ENCODE results near the gene DNMT1. TPM values are rescaled to one million over a fixed set of nuclear protein-coding genes. Genes with fewer than 3 reads are reported as not detected.
"Not testable (repeated sequence)": the region's sequence is repeated elsewhere in the genome, so short reads cannot be mapped to it uniquely, and the experiment has no call there.

The DNMT1 gene
- polyA plus RNA-seq, 2 donors = 32.1 to 42.6 TPM

DNA sequence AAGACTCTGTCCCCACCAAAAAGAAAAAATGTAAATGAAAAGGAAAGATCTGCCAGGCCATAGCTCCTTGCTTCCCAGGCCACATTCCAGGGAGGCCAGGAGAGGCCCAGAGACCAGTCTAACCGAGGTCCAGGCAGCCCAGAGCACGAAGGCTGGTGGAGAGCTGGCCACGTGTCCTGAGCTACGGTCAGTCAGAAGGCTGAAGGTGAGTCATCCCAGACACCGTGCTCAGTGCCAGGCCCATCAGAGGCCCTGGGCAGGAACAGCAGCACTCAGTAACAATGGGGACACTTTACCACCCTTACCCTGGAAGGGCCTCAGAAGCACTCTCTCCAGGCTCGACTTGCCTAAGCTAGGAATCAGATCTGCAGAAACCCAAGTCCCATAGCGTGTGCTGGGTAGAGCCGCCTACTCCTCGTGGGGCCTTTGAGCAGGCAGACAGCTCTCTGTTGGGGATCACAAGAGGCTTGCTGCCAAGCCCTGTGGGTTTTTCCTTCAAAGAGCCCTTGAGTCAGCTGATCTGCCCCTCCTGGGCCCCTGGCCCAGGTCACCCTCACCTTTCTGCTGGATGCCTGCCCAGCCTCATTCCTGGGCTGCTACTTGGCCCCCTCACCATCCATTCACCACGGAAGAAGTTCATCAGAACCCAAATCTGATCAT is 11.6 kb upstream of the DNMT1 start:
- Histone ChIP-seq H3K9me3 (ENCODE audit: control insufficient read depth in 2 of 2, insufficient read depth in 1 of 2, low read depth in 1 of 2, low read length in 1 of 2) (no peaks in the 10 kb centered on the region), H3K4me1 (ENCODE audit: control insufficient read depth in 2 of 2, insufficient read depth in 2 of 2, low read length in 1 of 2) (no peaks in the 10 kb centered on the region), H3K36me3 (ENCODE audit: control insufficient read depth in 2 of 2, insufficient read depth in 2 of 2, low read length in 1 of 2) (no peaks in the 10 kb centered on the region), H3K27me3 (ENCODE audit: control insufficient read depth in 1 of 2, insufficient read depth in 2 of 2, low read length in 2 of 2) (no peaks in the 10 kb centered on the region), H3K27ac (ENCODE audit: low read depth in 2 of 2, low read length in 1 of 2) (no peak overlapping the region), H3K4me3 (ENCODE audit: low read depth in 1 of 2, low read length in 2 of 2) (no peak overlapping the region)
- 74 to 80% methylated on average over 10 of the region's 10 CpGs for WGBS, 2 donors

DNA sequence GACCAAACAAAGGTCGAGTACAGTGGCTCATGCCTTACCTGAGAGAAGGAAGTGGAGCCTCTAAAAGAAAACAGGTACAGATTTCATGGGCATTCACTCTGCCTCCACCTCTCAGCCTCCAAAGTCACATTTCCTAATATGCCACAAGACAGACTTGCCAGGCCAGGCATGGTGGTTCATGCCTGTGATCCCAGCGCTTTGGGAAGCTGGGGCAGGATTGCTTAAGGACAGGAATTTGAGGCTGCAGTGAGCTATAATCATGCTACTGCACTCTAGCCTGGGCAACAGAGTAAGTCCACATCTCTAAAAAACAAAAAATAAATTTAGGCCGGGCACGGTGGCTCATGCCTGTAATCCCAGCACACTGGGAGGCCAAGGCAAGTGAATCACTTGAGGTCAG is 10.9 kb upstream of the DNMT1 start:
- no peak overlapping the region for H3K4me3 ChIP-seq (ENCODE audit: low read depth in 1 of 2, low read length in 2 of 2)
- no peaks in the 10 kb centered on the region for H3K4me1 ChIP-seq (ENCODE audit: control insufficient read depth in 2 of 2, insufficient read depth in 2 of 2, low read length in 1 of 2)
- H3K9me3 ChIP-seq (ENCODE audit: control insufficient read depth in 2 of 2, insufficient read depth in 1 of 2, low read depth in 1 of 2, low read length in 1 of 2) = no peaks in the 10 kb centered on the region
- 91 to 96% methylated on average over 4 of the region's 4 CpGs for WGBS, 2 donors
- no peak overlapping the region for H3K27ac ChIP-seq (ENCODE audit: low read depth in 2 of 2, low read length in 1 of 2)
- H3K36me3 ChIP-seq (ENCODE audit: control insufficient read depth in 2 of 2, insufficient read depth in 2 of 2, low read length in 1 of 2) = no peaks in the 10 kb centered on the region
- H3K27me3 ChIP-seq (ENCODE audit: control insufficient read depth in 1 of 2, insufficient read depth in 2 of 2, low read length in 2 of 2) = no peaks in the 10 kb centered on the region

DNA sequence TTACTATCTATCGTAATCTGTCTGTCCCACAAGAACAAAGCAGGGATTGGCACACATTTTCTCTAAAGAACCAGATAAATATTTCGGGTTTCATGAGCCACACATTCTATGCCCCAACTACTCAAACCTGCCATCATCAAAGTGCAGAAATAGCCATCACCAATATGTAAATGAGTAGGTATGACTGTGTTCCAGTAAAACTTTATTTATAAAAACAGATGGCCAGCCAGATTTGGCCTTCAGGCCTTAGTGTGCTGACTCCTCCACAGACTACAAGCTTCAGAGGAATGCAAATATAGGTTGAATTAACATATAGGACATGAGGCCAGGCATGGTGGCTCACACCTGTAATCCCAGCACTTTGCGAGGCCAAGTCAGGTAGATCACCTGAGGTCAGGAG is 8.9 kb upstream of the DNMT1 start:
- H3K4me1 ChIP-seq (ENCODE audit: control insufficient read depth in 2 of 2, insufficient read depth in 2 of 2, low read length in 1 of 2) = no peaks in the 10 kb centered on the region
- WGBS, 2 donors = 94 to 97% methylated on average over 3 of the region's 3 CpGs
- H3K27me3 ChIP-seq (ENCODE audit: control insufficient read depth in 1 of 2, insufficient read depth in 2 of 2, low read length in 2 of 2) = no peaks in the 10 kb centered on the region
- no peak overlapping the region for H3K27ac ChIP-seq (ENCODE audit: low read depth in 2 of 2, low read length in 1 of 2)
- no peak overlapping the region for H3K4me3 ChIP-seq (ENCODE audit: low read depth in 1 of 2, low read length in 2 of 2)
- no peaks in the 10 kb centered on the region for H3K36me3 ChIP-seq (ENCODE audit: control insufficient read depth in 2 of 2, insufficient read depth in 2 of 2, low read length in 1 of 2)
- no peaks in the 10 kb centered on the region for H3K9me3 ChIP-seq (ENCODE audit: control insufficient read depth in 2 of 2, insufficient read depth in 1 of 2, low read depth in 1 of 2, low read length in 1 of 2)

DNA sequence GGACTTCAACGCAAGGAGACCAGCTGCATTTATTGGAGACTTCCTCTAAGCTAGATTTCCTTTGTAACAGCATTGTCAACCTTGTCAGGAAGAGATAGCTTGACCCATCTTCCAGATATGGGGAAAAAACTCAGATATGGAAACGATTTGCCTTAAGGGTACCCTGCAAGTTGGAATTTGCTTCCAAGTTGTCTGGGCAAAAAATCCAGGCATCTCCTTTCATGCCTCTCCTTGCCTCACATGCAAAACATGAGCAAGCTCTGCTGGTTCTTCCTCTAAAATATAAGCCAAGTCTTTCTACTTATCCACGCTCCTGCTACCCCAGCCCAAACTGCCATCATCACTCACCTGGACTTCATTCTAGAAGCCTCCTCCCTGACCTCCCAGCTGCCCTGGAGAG is 6.4 kb upstream of the DNMT1 start:
- H3K27me3 ChIP-seq (ENCODE audit: control insufficient read depth in 1 of 2, insufficient read depth in 2 of 2, low read length in 2 of 2) = no peaks in the 10 kb centered on the region

DNA sequence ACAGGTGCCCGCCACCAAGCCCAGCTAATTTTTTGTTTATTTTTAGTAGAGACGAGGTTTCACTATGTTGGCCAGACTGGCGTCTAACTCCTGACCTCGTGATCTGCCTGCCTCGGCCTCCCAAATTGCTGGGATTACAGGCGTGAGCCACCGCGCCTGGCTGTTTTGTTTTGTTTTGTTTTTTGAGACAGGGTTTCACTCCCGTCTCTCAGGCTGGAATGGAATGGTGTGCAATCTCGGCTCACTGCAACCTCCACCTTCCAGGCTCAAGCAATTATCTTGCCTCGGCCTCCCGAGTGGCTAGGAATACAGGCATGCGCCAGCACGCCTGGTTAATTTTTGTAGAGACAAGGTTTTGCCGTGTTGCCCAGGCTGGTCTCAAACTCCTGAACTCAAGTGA is 5.3 kb upstream of the DNMT1 start:
- not testable (repeated sequence) for H3K9me3 ChIP-seq (ENCODE audit: control insufficient read depth in 2 of 2, insufficient read depth in 1 of 2, low read depth in 1 of 2, low read length in 1 of 2); H3K27ac ChIP-seq (ENCODE audit: low read depth in 2 of 2, low read length in 1 of 2); H3K4me1 ChIP-seq (ENCODE audit: control insufficient read depth in 2 of 2, insufficient read depth in 2 of 2, low read length in 1 of 2); H3K27me3 ChIP-seq (ENCODE audit: control insufficient read depth in 1 of 2, insufficient read depth in 2 of 2, low read length in 2 of 2); H3K4me3 ChIP-seq (ENCODE audit: low read depth in 1 of 2, low read length in 2 of 2); H3K36me3 ChIP-seq (ENCODE audit: control insufficient read depth in 2 of 2, insufficient read depth in 2 of 2, low read length in 1 of 2)
- WGBS, 2 donors = 81 to 82% methylated on average over 15 of the region's 15 CpGs

More for the DNA sequence above, 6.4 kb upstream of the DNMT1 start:
- H3K36me3 ChIP-seq (ENCODE audit: control insufficient read depth in 2 of 2, insufficient read depth in 2 of 2, low read length in 1 of 2) = no peaks in the 10 kb centered on the region
- H3K4me1 ChIP-seq (ENCODE audit: control insufficient read depth in 2 of 2, insufficient read depth in 2 of 2, low read length in 1 of 2) = no peaks in the 10 kb centered on the region
- H3K9me3 ChIP-seq (ENCODE audit: control insufficient read depth in 2 of 2, insufficient read depth in 1 of 2, low read depth in 1 of 2, low read length in 1 of 2) = no peaks in the 10 kb centered on the region
- WGBS, 2 donors = 49 to 59% methylated on average over 3 of the region's 3 CpGs
- H3K4me3 ChIP-seq (ENCODE audit: low read depth in 1 of 2, low read length in 2 of 2) = no peak overlapping the region
- H3K27ac ChIP-seq (ENCODE audit: low read depth in 2 of 2, low read length in 1 of 2) = no peak overlapping the region

DNA sequence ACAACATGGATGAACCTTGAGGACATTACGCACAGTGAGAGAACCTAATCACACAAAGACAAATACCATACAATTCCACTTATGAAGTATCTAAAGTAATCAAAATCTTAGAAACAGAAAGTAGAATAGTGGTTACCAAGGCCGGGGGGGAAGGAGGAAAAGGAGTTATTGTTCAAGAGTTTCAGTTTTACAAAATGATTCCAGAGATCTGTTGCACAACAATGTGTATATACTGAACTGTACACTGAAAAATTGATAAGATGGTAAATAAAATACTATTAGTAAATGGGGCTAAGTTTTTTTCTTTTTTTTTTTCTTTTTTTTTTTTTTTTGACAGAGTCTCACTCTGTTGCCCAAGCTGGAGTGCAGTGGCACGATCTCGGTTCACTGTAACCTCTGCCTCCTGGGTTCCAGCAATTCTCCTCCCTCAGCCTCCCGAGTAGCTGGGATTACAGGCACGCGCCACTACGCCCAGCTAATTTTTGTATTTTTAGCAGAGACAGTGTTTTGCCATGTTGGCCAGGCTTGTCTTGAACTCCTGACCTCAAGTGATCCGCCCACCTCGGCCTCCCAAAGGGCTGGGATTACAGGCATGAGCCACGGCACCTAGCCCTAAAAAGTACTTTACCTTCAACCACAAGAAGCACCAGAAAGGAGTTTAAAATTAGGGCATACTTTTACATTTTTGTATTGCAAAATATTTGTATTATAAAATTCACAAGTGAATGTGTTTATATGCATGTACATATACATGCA is 4.3 kb upstream of the DNMT1 start:
- not testable (repeated sequence) for H3K36me3 ChIP-seq (ENCODE audit: control insufficient read depth in 2 of 2, insufficient read depth in 2 of 2, low read length in 1 of 2); H3K9me3 ChIP-seq (ENCODE audit: control insufficient read depth in 2 of 2, insufficient read depth in 1 of 2, low read depth in 1 of 2, low read length in 1 of 2); H3K27ac ChIP-seq (ENCODE audit: low read depth in 2 of 2, low read length in 1 of 2); H3K27me3 ChIP-seq (ENCODE audit: control insufficient read depth in 1 of 2, insufficient read depth in 2 of 2, low read length in 2 of 2); H3K4me1 ChIP-seq (ENCODE audit: control insufficient read depth in 2 of 2, insufficient read depth in 2 of 2, low read length in 1 of 2); H3K4me3 ChIP-seq (ENCODE audit: low read depth in 1 of 2, low read length in 2 of 2)
- WGBS, 2 donors = 50 to 52% methylated on average over 11 of the region's 11 CpGs

DNA sequence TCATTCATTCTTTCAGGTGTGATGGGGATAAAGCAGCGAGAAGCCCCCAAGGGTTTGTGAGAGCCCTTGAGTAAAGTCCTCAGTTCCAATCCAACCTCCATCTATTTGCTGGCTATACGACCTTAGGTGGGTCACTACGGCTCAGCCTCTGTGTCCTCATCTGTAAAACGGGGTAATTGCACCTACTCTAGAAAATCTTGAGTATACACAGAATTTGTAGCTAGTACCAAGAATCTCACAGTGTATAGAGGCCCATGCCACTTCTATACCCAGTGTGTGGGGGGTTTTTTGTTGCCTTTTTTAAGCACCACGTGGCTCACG is 406 bp upstream of the DNMT1 start:
- Histone ChIP-seq H3K27me3 (ENCODE audit: control insufficient read depth in 1 of 2, insufficient read depth in 2 of 2, low read length in 2 of 2) (no peaks in the 10 kb centered on the region), H3K4me3 (ENCODE audit: low read depth in 1 of 2, low read length in 2 of 2) (peak overlapping the region; percentile 77 to 85), H3K9me3 (ENCODE audit: control insufficient read depth in 2 of 2, insufficient read depth in 1 of 2, low read depth in 1 of 2, low read length in 1 of 2) (no peaks in the 10 kb centered on the region), H3K36me3 (ENCODE audit: control insufficient read depth in 2 of 2, insufficient read depth in 2 of 2, low read length in 1 of 2) (peaks cover 0 to under 1% of the 10 kb centered on the region in 2 donors), H3K27ac (ENCODE audit: low read depth in 2 of 2, low read length in 1 of 2) (peak overlapping the region; percentile 15 to 28), H3K4me1 (ENCODE audit: control insufficient read depth in 2 of 2, insufficient read depth in 2 of 2, low read length in 1 of 2) (peaks cover 2 to 7% of the 10 kb centered on the region in 2 donors)
- WGBS, 2 donors = 19 to 25% methylated on average over 6 of the region's 6 CpGs

DNA sequence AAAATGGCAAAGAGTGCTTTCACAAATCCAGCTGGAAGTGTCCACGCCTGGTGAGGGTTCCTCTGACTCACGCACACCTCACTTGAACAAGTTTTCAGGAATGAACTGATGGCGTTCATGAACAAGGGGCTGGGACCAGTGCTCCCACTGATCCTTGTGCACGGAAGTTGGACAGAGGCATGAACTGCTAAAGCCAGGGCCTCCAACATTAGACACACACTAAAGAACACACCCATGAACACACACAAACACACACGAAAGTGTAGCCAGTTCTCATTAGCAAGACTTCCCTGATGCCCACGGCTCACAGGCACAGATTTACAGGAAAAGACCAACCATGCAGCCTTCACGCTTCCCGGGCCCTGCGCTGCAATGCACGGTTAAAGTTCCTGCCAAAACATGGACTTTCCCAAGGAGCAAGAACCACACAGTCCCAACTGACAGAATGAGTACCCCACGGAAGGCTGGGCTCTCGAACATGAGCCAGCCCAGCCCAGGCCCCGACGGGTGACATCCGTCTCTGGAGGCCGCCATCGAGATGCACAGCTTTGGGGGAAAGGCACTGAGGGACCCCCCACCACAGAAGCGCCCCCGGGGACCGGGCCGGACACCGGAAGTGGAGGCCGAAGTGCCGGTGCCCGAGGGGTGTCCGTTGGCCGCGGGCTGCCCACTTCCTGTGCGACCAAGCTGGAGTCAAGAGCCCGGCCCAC is 808 bp downstream of the DNMT1 start:
- H3K27ac ChIP-seq (ENCODE audit: low read depth in 2 of 2, low read length in 1 of 2) = peak overlapping the region; percentile 89
- 1% methylated on average over 26 to 30 of the region's 30 CpGs for WGBS, 2 donors
- H3K36me3 ChIP-seq (ENCODE audit: control insufficient read depth in 2 of 2, insufficient read depth in 2 of 2, low read length in 1 of 2) = peaks cover 0 to 6% of the 10 kb centered on the region in 2 donors
- no peaks in the 10 kb centered on the region for H3K27me3 ChIP-seq (ENCODE audit: control insufficient read depth in 1 of 2, insufficient read depth in 2 of 2, low read length in 2 of 2)
- H3K9me3 ChIP-seq (ENCODE audit: control insufficient read depth in 2 of 2, insufficient read depth in 1 of 2, low read depth in 1 of 2, low read length in 1 of 2) = no peaks in the 10 kb centered on the region
- H3K4me3 ChIP-seq (ENCODE audit: low read depth in 1 of 2, low read length in 2 of 2) = peak overlapping the region; percentile 77 to 85
- peaks cover 2 to 8% of the 10 kb centered on the region in 2 donors for H3K4me1 ChIP-seq (ENCODE audit: control insufficient read depth in 2 of 2, insufficient read depth in 2 of 2, low read length in 1 of 2)

DNA sequence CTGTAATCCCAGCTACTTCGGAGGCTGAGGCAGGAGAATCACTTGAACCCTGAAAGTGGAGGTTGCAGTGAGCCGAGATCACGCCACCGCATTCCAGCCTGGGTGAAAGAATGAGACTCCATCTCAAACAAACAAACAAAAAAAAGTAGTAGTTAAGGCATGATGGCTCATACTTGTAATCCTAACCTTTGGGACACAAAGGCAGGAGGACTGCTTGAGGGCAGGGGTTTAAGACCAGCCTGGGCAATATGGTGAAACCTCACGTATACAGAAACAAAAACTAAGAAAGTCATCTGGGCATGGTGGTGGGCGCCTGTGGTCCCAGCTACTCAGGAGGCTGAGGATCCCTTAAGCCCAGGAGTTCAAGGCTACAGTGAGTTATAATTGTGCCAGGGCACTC is 1.8 kb downstream of the DNMT1 start:
- Histone ChIP-seq H3K36me3 (ENCODE audit: control insufficient read depth in 2 of 2, insufficient read depth in 2 of 2, low read length in 1 of 2) (peaks cover 0 to 8% of the 10 kb centered on the region in 2 donors), H3K27me3 (ENCODE audit: control insufficient read depth in 1 of 2, insufficient read depth in 2 of 2, low read length in 2 of 2) (no peaks in the 10 kb centered on the region), H3K4me1 (ENCODE audit: control insufficient read depth in 2 of 2, insufficient read depth in 2 of 2, low read length in 1 of 2) (peaks cover 2 to 8% of the 10 kb centered on the region in 2 donors), H3K9me3 (ENCODE audit: control insufficient read depth in 2 of 2, insufficient read depth in 1 of 2, low read depth in 1 of 2, low read length in 1 of 2) (no peaks in the 10 kb centered on the region), H3K4me3 (ENCODE audit: low read depth in 1 of 2, low read length in 2 of 2) (no peak overlapping the region), H3K27ac (ENCODE audit: low read depth in 2 of 2, low read length in 1 of 2) (no peak overlapping the region)
- 84 to 87% methylated on average over 6 of the region's 6 CpGs for WGBS, 2 donors

Data from esophagus (tissue), 2 donors.